NCI-H2196 (cell line): ENCODE data around the gene KARS1.

Source experiments
- DNase-seq: peaks from one replicate; lab custom pipeline; 2025; ENCODE audit not compliant: unreplicated experiment; lab: John Stamatoyannopoulos, UW

KARS1 gene

GRCh38 chr16:75647492-75648264 is at the start of gene KARS1, which contains the start of gene TERF2IP:
Gene KARS1 (minus strand): TSS chr16:75647665. CDS start chr16:75647639, 26 bp downstream.
Gene TERF2IP (plus strand): TSS chr16:75647773. CDS start chr16:75647883, 110 bp downstream.
- peak; percentile 81 for DNase-seq

DNA sequence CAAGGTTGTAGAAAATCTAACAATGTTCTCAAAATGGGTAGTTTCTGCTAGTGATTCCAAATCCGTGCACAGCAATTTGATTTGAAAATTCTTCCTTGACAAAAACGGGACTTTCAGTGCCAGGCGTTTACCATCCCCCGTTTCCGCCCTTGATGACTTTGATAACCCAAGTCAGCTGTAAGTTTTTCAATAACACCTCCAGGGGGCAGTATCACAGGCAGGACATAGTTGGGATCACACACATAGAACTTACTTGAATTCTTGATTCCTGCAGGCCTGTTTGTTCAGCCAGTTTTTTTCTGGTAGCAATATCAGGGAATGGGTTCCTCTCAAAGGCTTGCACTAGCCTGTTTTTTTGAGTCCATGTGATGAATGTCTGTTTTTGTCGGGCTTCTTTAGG is 48.2 kb upstream of the KARS1 start:
- DNase-seq = no peak

DNA sequence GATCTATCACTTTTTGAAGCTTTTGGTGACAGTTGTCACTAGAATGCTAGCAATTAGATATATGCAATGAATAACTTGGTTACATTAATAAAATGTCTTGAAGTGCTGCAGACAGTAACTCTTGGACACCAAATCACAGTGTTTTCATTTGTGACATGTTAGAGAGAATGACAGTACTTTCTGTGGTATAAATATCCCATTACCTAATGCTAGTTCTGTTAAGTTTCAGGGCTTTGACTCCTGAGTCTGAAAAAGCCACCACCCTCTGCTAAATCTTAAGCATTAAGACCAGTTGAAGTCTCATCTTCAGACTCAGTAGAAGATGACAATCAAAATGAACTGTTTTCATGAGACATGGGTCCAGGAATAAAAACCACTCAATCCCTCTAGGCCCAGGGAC is 39.9 kb upstream of the KARS1 start:
- DNase-seq = no peak

- no peak for DNase-seq
Observed at GRCh38 chr16:75682308-75682707, 34.8 kb upstream of the KARS1 start.

DNA sequence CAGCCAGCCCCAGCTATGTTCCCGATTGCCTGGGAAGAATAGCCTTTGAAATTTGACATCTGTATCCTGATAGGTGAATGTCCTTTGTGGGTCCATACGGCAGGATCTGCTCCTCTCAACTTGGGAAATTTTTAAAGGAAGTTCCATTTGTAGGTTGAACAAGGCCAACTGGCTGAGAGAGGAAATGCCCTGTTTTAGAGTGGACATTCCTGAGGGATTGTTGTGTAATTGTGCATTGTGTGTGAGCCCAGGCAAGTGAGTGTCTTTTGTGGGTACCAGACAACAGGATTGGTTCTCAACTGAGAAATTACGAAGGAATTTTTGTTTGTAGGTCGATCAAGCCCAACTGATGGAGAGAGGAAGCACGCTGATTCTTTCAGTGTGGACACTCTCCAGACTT is 31.9 kb upstream of the KARS1 start:
- no peak for DNase-seq

DNA sequence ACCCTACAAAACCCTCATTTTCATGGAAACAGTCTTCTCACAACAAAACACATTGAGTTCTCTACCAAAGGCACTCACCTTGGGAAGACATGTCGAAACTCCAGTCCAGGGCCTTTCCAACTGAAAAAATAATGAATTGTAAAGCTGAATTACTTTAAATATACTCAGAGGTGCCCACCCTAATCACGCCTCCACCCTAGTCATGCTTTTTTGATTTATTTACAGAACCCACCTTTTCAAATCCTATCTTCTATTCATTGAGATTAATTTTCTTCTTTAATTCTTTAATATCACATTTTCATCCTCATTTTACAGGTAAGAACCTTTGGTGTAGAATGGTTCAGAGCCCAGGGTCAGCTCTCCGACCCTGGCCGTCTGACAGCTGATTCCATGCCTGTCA is 29.4 kb upstream of the KARS1 start, which contains the start of gene CPHXL2:
Gene CPHXL2 (minus strand): TSS at position 101 of the 400 bp plus-strand sequence. CDS start 10 bp downstream, at position 91.
- DNase-seq = no peak

DNA sequence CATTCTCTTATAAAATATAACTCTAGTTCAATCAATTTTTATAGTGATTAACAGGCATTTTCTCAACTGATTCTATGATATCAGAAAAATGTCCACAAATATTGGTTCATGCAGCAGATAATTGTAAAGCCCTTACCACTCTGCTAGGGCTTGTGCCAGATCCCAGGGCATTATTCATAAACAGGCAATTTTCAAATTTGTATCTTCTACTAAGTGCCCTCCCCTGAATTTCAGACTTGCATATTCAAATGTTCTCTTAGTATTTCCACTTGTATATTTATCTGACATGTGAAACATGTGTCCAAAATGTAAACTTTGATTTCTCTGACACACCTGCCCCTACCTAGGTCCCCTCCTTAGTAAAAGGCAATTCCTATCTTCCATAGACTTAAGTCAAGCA is 20.0 kb upstream of the KARS1 start:
- no peak for DNase-seq

GRCh38 chr16:75660726-75661302 is 13.3 kb upstream of the KARS1 start:
- no peak for DNase-seq

- no peak for DNase-seq
Observed at GRCh38 chr16:75660321-75660720, 12.9 kb upstream of the KARS1 start.

- DNase-seq = no peak
Observed at GRCh38 chr16:75658175-75658574, 10.7 kb upstream of the KARS1 start.

GRCh38 chr16:75653922-75654321 is 6.5 kb upstream of the KARS1 start:
- DNase-seq = no peak

GRCh38 chr16:75648265-75649076 is 1.0 kb upstream of the KARS1 start:
- DNase-seq = peak; percentile 58

- DNase-seq = no peak
Observed at GRCh38 chr16:75647112-75647491, 363 bp downstream of the KARS1 start.

DNA sequence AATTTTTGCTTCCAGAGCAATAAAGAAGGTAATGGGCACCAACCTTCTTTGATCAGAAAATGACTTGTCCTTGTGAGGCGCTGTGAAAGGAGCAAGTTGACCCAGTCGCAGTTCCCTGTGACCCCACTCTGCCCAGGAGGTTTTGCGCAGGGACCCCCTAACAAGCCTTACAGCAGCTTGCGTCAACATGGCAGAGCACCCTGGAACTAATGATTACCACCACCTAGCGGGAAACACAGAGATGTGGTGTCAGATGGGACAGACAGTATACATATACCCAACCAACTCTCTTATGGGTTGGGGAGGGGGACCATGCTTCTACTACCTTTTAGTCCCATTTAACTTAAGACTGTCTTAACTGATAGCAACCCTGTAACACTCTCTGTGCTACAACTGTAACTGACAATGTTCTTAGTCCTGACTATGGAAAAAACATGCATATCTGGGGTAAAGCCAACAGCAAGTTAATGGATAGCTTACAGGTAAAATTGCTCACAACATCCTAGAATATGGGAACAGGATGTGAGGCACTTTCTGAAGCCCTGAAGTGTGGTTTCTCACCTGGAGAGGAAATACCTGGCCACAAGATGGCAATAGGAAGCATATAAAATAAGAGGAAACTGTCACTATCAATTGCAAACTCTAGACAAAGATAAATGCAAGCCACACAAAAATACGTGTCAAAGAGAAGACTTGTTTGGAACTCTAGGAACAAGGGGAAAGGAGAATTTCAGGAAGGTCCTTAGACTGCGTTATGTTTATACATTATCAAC is 3.0 kb downstream of the KARS1 start:
- no peak for DNase-seq

DNA sequence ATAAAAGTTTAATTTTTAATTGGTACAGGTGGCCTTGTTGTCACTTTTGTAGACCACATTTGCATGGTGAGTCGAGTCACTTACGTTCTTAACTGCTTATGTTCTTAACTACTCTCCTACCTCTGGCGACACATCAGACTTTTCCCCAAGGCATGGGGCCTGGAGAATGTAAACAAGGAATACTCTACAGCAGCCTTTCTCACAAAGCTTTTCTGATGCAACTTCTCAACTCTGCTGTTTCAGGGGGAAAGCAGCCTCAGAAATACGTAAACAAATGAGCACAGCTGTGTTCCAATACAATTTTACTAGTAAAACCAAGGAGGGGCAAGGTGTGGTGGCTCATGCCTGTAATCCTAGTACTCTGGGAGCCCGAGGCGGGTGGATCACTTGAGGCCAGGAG is 6.9 kb downstream of the KARS1 start:
- DNase-seq = no peak

DNA sequence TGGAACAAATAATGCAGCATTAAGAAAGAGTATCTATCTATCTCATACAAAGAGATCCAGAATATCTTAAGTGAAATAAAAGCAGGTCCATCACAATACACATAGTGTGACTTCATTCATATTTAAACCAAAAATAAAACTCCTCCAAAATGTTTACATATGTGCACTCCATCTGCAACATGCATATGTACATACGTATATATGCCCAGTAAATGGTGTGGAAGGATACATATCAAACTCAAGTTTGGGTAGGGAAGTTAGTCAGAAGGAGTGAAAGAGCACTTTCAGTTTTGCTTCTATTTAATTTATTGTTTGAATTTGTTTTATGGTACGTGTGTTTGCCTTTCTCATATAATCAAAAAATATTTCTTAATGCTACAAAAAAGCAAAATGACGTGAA is 12.4 kb downstream of the KARS1 start:
- DNase-seq = no peak

DNA sequence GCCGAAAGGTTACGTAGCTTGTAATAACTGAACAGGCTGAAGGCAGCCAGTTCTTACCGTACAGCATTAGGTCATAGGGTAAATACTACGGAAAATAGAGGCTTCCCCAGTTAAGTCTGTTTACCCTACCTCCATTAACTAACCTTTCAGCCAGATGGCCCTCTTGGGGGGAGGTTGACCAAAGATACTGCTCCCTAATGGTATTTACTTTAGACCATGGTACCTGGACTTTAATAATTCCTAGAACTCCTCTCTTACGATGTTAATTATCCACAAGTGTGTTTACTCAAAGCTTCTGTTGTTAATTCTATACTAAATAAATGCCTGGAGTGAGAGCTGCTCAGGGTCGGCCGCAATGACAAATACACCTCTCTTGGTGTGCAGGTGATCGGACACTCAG is 14.6 kb downstream of the KARS1 start:
- DNase-seq = peak; percentile 26

- DNase-seq = no peak
Observed at GRCh38 chr16:75630052-75630451, 17.4 kb downstream of the KARS1 start.

GRCh38 chr16:75629132-75629531 is 18.3 kb downstream of the KARS1 start:
- DNase-seq = no peak

GRCh38 chr16:75628351-75628750 is 19.1 kb downstream of the KARS1 start:
- DNase-seq = no peak

DNA sequence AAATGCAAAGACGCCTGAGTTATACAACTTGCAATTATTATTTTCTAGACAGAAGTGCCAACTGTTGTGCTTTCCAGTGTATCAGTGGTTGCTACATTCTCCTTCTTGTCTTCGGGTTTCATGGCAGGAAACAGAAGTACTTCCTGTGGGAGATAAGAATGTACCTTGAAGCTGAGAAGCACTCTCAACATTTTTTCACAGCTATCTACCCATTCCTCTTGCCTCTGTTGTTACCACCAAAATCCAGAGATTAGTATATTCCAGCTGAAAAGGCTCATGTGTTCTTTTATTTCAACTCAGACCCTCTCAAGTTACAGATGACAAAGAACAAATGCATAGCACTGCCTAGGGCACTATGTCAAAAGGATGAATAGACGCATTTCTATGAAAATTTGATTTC is 19.6 kb downstream of the KARS1 start:
- DNase-seq = no peak
